Lung (tissue), 12 donors: ENCODE results near the gene UPK3A. TPM values are rescaled to one million over a fixed set of nuclear protein-coding genes. Genes with fewer than 3 reads are reported as not detected.

ENCODE experiments used
- ATAC-seq: fragments of 200-7000 bp; cut with Tn5 transposase; one replicate; pipeline ENCODE4 v1.9.1; 2020; ENCODE audit warnings: moderate number of reproducible peaks; ENCODE audit not compliant: insufficient read depth, low FRiP score
- DNase-seq, 3 donors: peaks; one replicate each; pipeline ENCODE4 v3.0.0-alpha.2; 2013 to 2017
- H3K27ac ChIP-seq, 2 donors: one replicate each; pipeline ENCODE4 v1.5.1; 2013; ENCODE audit warnings: mild to moderate bottlenecking in 2 of 2, moderate library complexity in 2 of 2, control low read depth in 1 of 2, inconsistent platforms in 1 of 2, low read depth in 1 of 2, low read length in 1 of 2
- H3K27me3 ChIP-seq, 3 donors: one replicate each; pipeline ENCODE4 v1.5.1; 2013; ENCODE audit warnings: low read length in 2 of 3; ENCODE audit not compliant: control insufficient read depth in 3 of 3, insufficient read depth in 3 of 3
- H3K36me3 ChIP-seq, 4 donors: one replicate each; pipeline ENCODE4 v1.5.1; 2013; ENCODE audit warnings: low read length in 4 of 4, mild to moderate bottlenecking in 1 of 4, moderate library complexity in 1 of 4; ENCODE audit not compliant: control insufficient read depth in 4 of 4, insufficient read depth in 4 of 4
- H3K4me1 ChIP-seq, 5 donors: one replicate each; pipeline ENCODE4 v1.5.1; 2013; ENCODE audit warnings: low read length in 5 of 5, mild to moderate bottlenecking in 2 of 5, moderate library complexity in 1 of 5; ENCODE audit not compliant: control insufficient read depth in 5 of 5, insufficient read depth in 5 of 5
- H3K4me3 ChIP-seq: one replicate; pipeline ENCODE4 v1.5.1; 2013; ENCODE audit warnings: mild to moderate bottlenecking, control low read depth, moderate library complexity
- H3K9ac ChIP-seq, 2 donors: one replicate each; pipeline ENCODE4 v1.5.1; 2013; ENCODE audit warnings: low read length in 2 of 2, control low read depth in 1 of 2; ENCODE audit not compliant: insufficient read depth in 1 of 2
- H3K9me3 ChIP-seq, 4 donors: one replicate each; pipeline ENCODE4 v1.5.1; 2013; ENCODE audit warnings: low read length in 3 of 4, mild to moderate bottlenecking in 1 of 4, moderate library complexity in 1 of 4; ENCODE audit not compliant: control insufficient read depth in 4 of 4, insufficient read depth in 3 of 4
- CTCF ChIP-seq: IDR thresholded peaks from 2 replicates; pipeline ENCODE4 v1.5.1; 2012; ENCODE audit warnings: mild to moderate bottlenecking; ENCODE audit errors: control extremely low read depth, extremely low read depth
- WGBS, 2 donors: extraction: QIAGEN DNeasy Blood & Tissue Kit; methylation state at CpG; one replicate each; pipeline ENCODE4 v1.1.7; 2013; 5-methylcytosine and 5-hydroxymethylcytosine counted together
- polyA plus RNA-seq, 2 donors: library from polyadenylated mRNA; stranded (reverse); fragments of 200-250 nt; gene quantifications; one replicate each; pipeline ENCODE4 v1.2.1, GENCODE V29; 2013
- total RNA-seq, 2 donors: library from RNA; depleted of rRNA in 1 of 2; stranded (reverse); fragments of >200 nt in 1 of 2; gene quantifications; one replicate each; pipeline ENCODE4 v1.2.1, GENCODE V29; 2014 to 2021
- donor health status: control.
- donor health status: control.
- donor health status: Bipolar disorder and iron deficiency.
- donor health status: healthy.
- donor health status: DM: yes; HTN: yes; CAD: no.

Gene UPK3A
- total and polyA plus RNA-seq, 4 donors: 0.30 to 0.55 TPM; not detected in 2

GRCh38 chr22:45310977-45311531, 26.3 kb downstream of the UPK3A start:
- Histone ChIP-seq H3K27ac (no peak overlapping the region), H3K4me3 (no peak overlapping the region), H3K9me3 (no peaks in the 10 kb centered on the region), H3K9ac (peak overlapping the region in 1 of 2 donors; percentile 17), H3K27me3 (no peaks in the 10 kb centered on the region), H3K36me3 (peaks cover 0 to 6% (median 1%) of the 10 kb centered on the region in 4 donors), H3K4me1 (peaks cover 3 to 30% (median 9%) of the 10 kb centered on the region in 5 donors)
- ATAC-seq: no peak
- no peak for TF ChIP-seq CTCF
- 48 to 58% methylated on average over 14 of the region's 14 CpGs for WGBS, 2 donors
- DNase-seq: no peak

- Histone ChIP-seq H3K9me3 (no peaks in the 10 kb centered on the region), H3K9ac (no peak overlapping the region), H3K4me1 (peaks cover 3 to 33% (median 13%) of the 10 kb centered on the region in 5 donors), H3K27me3 (no peaks in the 10 kb centered on the region), H3K36me3 (peaks cover 0 to 6% (median 1%) of the 10 kb centered on the region in 4 donors), H3K4me3 (no peak overlapping the region), H3K27ac (no peak overlapping the region)
- ATAC-seq: no peak
- DNase-seq: no peak
- TF ChIP-seq CTCF: no peak
- 91 to 92% methylated on average over 8 of the region's 8 CpGs for WGBS, 2 donors
These were observed 27.7 kb downstream of the UPK3A start for GRCh38 chr22:45312415-45312814.

DNA sequence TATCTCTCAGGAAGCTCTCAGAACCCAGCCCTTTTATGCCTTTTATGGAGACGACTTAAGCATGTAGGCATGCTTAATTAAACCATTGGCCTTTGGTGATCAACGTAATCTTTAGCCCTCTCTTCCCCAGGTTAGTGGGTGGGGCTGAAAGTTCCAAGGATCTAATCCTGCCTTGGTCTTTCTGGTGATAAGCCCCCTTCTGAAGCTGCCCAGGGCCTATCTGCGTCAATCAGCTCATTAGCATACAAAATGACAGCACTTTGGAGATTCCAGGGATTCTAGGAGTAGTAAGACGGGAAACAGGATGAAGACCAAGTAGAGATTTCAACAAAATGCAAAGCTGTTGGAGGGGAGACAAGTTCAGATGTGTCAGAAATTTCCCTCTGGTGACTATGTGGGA, 28.1 kb downstream of the UPK3A start:
- H3K4me3 ChIP-seq: no peak overlapping the region

More for the DNA sequence above, 28.1 kb downstream of the UPK3A start:
- Histone ChIP-seq H3K27me3 (no peaks in the 10 kb centered on the region), H3K27ac (no peak overlapping the region), H3K9me3 (no peaks in the 10 kb centered on the region), H3K36me3 (peaks cover 0 to 6% (median 1%) of the 10 kb centered on the region in 4 donors), H3K9ac (no peak overlapping the region), H3K4me1 (peaks cover 7 to 38% (median 18%) of the 10 kb centered on the region in 5 donors)
- no peak for TF ChIP-seq CTCF
- 78% methylated on average over 4 of the region's 4 CpGs for WGBS, 2 donors
- ATAC-seq: no peak
- DNase-seq: no peak
